KMS-11 (cell line): ENCODE data around the gene CA12.

Source experiments
- H2AFZ ChIP-seq: fragments of 200-600 bp; sonication (generic); 2 replicates; pipeline ENCODE4 v1.6.1; 2016; ENCODE audit warnings: antibody characterized with exemption, mixed run types, low read depth
- H3K27ac ChIP-seq: fragments of 200-600 bp; sonication (generic); 2 replicates; pipeline ENCODE4 v1.6.1; 2016; ENCODE audit warnings: mild to moderate bottlenecking, mixed run types
- H3K27me3 ChIP-seq: fragments of 200-600 bp; sonication (generic); 2 replicates; pipeline ENCODE4 v1.6.1; 2017; ENCODE audit warnings: mild to moderate bottlenecking, low read depth, mixed run types, moderate library complexity; ENCODE audit not compliant: insufficient read depth
- H3K36me3 ChIP-seq: fragments of 200-600 bp; sonication (generic); 2 replicates; pipeline ENCODE4 v1.6.1; 2017; ENCODE audit warnings: mild to moderate bottlenecking, mixed run types; ENCODE audit not compliant: insufficient read depth
- H3K4me1 ChIP-seq: fragments of 200-600 bp; sonication (generic); 2 replicates; pipeline ENCODE4 v1.6.1; 2016; ENCODE audit warnings: mild to moderate bottlenecking, low read depth, mixed run types; ENCODE audit not compliant: poor library complexity, severe bottlenecking
- H3K4me2 ChIP-seq: fragments of 200-600 bp; sonication (generic); 2 replicates; pipeline ENCODE4 v1.7.0; 2016; ENCODE audit warnings: mild to moderate bottlenecking, mixed run types
- H3K4me3 ChIP-seq: fragments of 200-600 bp; sonication (generic); IDR thresholded peaks from 2 replicates; pipeline ENCODE4 v1.6.1; 2017; ENCODE audit warnings: low read depth, low read length, mixed read lengths; ENCODE audit not compliant: insufficient read depth
- H3K79me2 ChIP-seq: fragments of 200-600 bp; sonication (generic); 2 replicates; pipeline ENCODE4 v1.6.1; 2016; ENCODE audit warnings: low read depth, mixed run types; ENCODE audit not compliant: insufficient read depth
- H3K9ac ChIP-seq: fragments of 200-600 bp; sonication (generic); 2 replicates; pipeline ENCODE4 v1.6.1; 2016; ENCODE audit warnings: mild to moderate bottlenecking, mixed run types
- H4K20me1 ChIP-seq: fragments of 200-600 bp; sonication (generic); 2 replicates; pipeline ENCODE4 v1.6.1; 2016; ENCODE audit warnings: mild to moderate bottlenecking, mixed run types; ENCODE audit not compliant: insufficient read depth
- CTCF ChIP-seq: fragments of 200-600 bp; sonication (generic); conservative IDR thresholded peaks from 2 replicates; pipeline ENCODE4 v1.6.1; 2017; ENCODE audit warnings: low read depth, mild to moderate bottlenecking, antibody characterized with exemption, low read length, moderate library complexity, mixed read lengths

CA12 gene

GRCh38 chr15:63339006-63339766 lies 42.5 kb downstream of the CA12 start:
- H3K4me2 ChIP-seq, result no peak overlapping the region
- H3K9ac ChIP-seq, result no peak overlapping the region
- H3K79me2 ChIP-seq, result no peaks in the 10 kb centered on the region
- no peaks in the 10 kb centered on the region for H3K4me1 ChIP-seq
- no peak overlapping the region for H2AFZ ChIP-seq
- no peak for TF ChIP-seq CTCF
- no peak overlapping the region for H3K27ac ChIP-seq
- no peaks in the 10 kb centered on the region for H3K27me3 ChIP-seq
- no peak overlapping the region for H3K4me3 ChIP-seq
- no peaks in the 10 kb centered on the region for H3K36me3 ChIP-seq
- no peaks in the 10 kb centered on the region for H4K20me1 ChIP-seq

GRCh38 chr15:63338170-63338569 lies 43.5 kb downstream of the CA12 start:
- Histone ChIP-seq H3K79me2 (no peaks in the 10 kb centered on the region), H3K9ac (no peak overlapping the region), H3K4me3 (no peak overlapping the region), H3K27me3 (no peaks in the 10 kb centered on the region), H3K4me1 (no peaks in the 10 kb centered on the region), H2AFZ (no peak overlapping the region), H3K4me2 (no peak overlapping the region), H4K20me1 (no peaks in the 10 kb centered on the region), H3K27ac (no peak overlapping the region), H3K36me3 (no peaks in the 10 kb centered on the region)
- no peak for TF ChIP-seq CTCF

- H3K27ac ChIP-seq, result no peak overlapping the region
Observed at GRCh38 chr15:63337046-63337445, 44.6 kb downstream of the CA12 start.

GRCh38 chr15:63335543-63336240 lies 46.0 kb downstream of the CA12 start:
- Histone ChIP-seq H3K9ac (no peak overlapping the region), H2AFZ (no peak overlapping the region)

More at GRCh38 chr15:63337046-63337445, 44.6 kb downstream of the CA12 start:
- H3K4me3 ChIP-seq, result no peak overlapping the region
- no peaks in the 10 kb centered on the region for H3K27me3 ChIP-seq
- TF ChIP-seq CTCF, result no peak
- no peaks in the 10 kb centered on the region for H3K4me1 ChIP-seq
- no peaks in the 10 kb centered on the region for H3K36me3 ChIP-seq
- no peak overlapping the region for H3K9ac ChIP-seq
- H4K20me1 ChIP-seq, result no peaks in the 10 kb centered on the region
- H2AFZ ChIP-seq, result no peak overlapping the region
- no peak overlapping the region for H3K4me2 ChIP-seq
- no peaks in the 10 kb centered on the region for H3K79me2 ChIP-seq

More at GRCh38 chr15:63335543-63336240, 46.0 kb downstream of the CA12 start:
- H3K4me1 ChIP-seq, result no peaks in the 10 kb centered on the region
- H3K4me2 ChIP-seq, result no peak overlapping the region
- H3K79me2 ChIP-seq, result no peaks in the 10 kb centered on the region
- no peak overlapping the region for H3K27ac ChIP-seq
- H4K20me1 ChIP-seq, result no peaks in the 10 kb centered on the region
- H3K27me3 ChIP-seq, result no peaks in the 10 kb centered on the region
- no peak for TF ChIP-seq CTCF
- no peak overlapping the region for H3K4me3 ChIP-seq
- H3K36me3 ChIP-seq, result no peaks in the 10 kb centered on the region
